Natural killer cell (primary cell): ENCODE data around the gene PGAP1. TPM values are rescaled to one million over a fixed set of nuclear protein-coding genes. Genes with fewer than 3 reads are reported as not detected.
A peak's percentile ranks its signal among the peaks of the same experiment; 100 is the strongest.

Experiments
- ATAC-seq, 3 donors: fragments of 150-1000 bp in 2 of 3; fragments of 200-7000 bp in 1 of 3; cut with Tn5 transposase; 1 replicate in 1 of 3; 2 replicates in 2 of 3; pipeline ENCODE4 v1.10.0; 2021; ENCODE audit warnings: mild to moderate bottlenecking in 2 of 3, moderate library complexity in 2 of 3
- DNase-seq, 2 donors: peaks; one replicate each; pipeline versions ENCODE4 v3.0.0 to v3.0.0-alpha.2; 2013 to 2021; ENCODE audit warnings: mixed read lengths in 1 of 2
- H3K27ac ChIP-seq: one replicate; pipeline ENCODE4 v1.5.1; 2013; ENCODE audit warnings: mild to moderate bottlenecking, low read length
- H3K27me3 ChIP-seq: one replicate; pipeline ENCODE4 v1.6.1; 2013; ENCODE audit warnings: low read length; ENCODE audit not compliant: control insufficient read depth, insufficient read depth
- H3K36me3 ChIP-seq: one replicate; pipeline ENCODE4 v1.6.1; 2013; ENCODE audit warnings: low read length; ENCODE audit not compliant: control insufficient read depth, insufficient read depth
- H3K4me1 ChIP-seq: one replicate; pipeline ENCODE4 v1.6.1; 2013; ENCODE audit warnings: low read length; ENCODE audit not compliant: control insufficient read depth, insufficient read depth
- H3K4me3 ChIP-seq: one replicate; pipeline ENCODE4 v1.5.1; 2013; ENCODE audit warnings: low read length
- H3K9me3 ChIP-seq: one replicate; pipeline ENCODE4 v1.6.1; 2013; ENCODE audit warnings: low read length; ENCODE audit not compliant: control insufficient read depth, insufficient read depth
- H3K27ac Mint-ChIP-seq, 2 donors: one replicate each; pipeline ENCODE4 v1.8.0; 2022; ENCODE audit warnings: mild to moderate bottlenecking in 2 of 2, mixed read lengths in 2 of 2, moderate library complexity in 1 of 2
- H3K27me3 Mint-ChIP-seq, 2 donors: one replicate each; pipeline ENCODE4 v1.8.0; 2022; ENCODE audit warnings: low read depth in 2 of 2, mixed read lengths in 2 of 2
- H3K36me3 Mint-ChIP-seq: one replicate; pipeline ENCODE4 v1.8.0; 2022; ENCODE audit warnings: mixed read lengths
- H3K4me1 Mint-ChIP-seq, 2 donors: one replicate each; pipeline ENCODE4 v1.8.0; 2022; ENCODE audit warnings: mixed read lengths in 2 of 2
- H3K4me3 Mint-ChIP-seq: one replicate; pipeline ENCODE4 v1.8.0; 2022; ENCODE audit warnings: mild to moderate bottlenecking, moderate library complexity, mixed read lengths
- H3K9me3 Mint-ChIP-seq, 2 donors: one replicate each; pipeline ENCODE4 v1.8.0; 2022; ENCODE audit warnings: mixed read lengths in 2 of 2
- CTCF ChIP-seq: fragments of 200-600 bp; IDR thresholded peaks from one replicate; pipeline ENCODE4 v1.8.0; 2022; ENCODE audit warnings: antibody characterized with exemption
- WGBS: methylation state at CpG from one replicate; pipeline ENCODE4 v1.1.7; 2013; ENCODE audit warnings: missing lambda C conversion rate; ENCODE audit not compliant: insufficient coverage; 5-methylcytosine and 5-hydroxymethylcytosine counted together
- intact Hi-C: fragments of 100-400 bp; cut with micrococcal nuclease; formaldehyde crosslinking; loops from one replicate; pipeline ENCODE4 v1.14.2; 2022
- total RNA-seq, 4 donors: library from RNA; stranded (reverse); fragments of 120-200 nt in 1 of 4; gene quantifications; one replicate each; pipeline versions ENCODE4 v1.2.3 to v1.2.4, GENCODE V29; 2013 to 2022

PGAP1 gene
- total RNA-seq, 3 donors from 2014 or later (not counting 1 experiment from before 2014, with no cell fraction given): 2.5 to 4.9 (median 3.3) TPM

GRCh38 chr2:196854629-196855028 is 71.9 kb downstream of the PGAP1 start:
- peaks cover 4 to 5% of the 10 kb centered on the region in 2 donors for H3K9me3 Mint-ChIP-seq
- no peaks in the 10 kb centered on the region for H3K4me1 ChIP-seq
- H3K4me1 Mint-ChIP-seq: no peaks in the 10 kb centered on the region
- H3K27me3 Mint-ChIP-seq: no peaks in the 10 kb centered on the region
- WGBS: 80% methylated on average over 1 of the region's 1 CpG
- H3K4me3 Mint-ChIP-seq: no peak overlapping the region
- DNase-seq (no peak), ATAC-seq (no peak)
- H3K9me3 ChIP-seq: no peaks in the 10 kb centered on the region
- no peaks in the 10 kb centered on the region for H3K36me3 ChIP-seq
- no peak overlapping the region for H3K27ac ChIP-seq
- no peak overlapping the region for H3K27ac Mint-ChIP-seq
- H3K36me3 Mint-ChIP-seq: peaks cover 16% of the 10 kb centered on the region
- H3K27me3 ChIP-seq: no peaks in the 10 kb centered on the region
- TF ChIP-seq CTCF: no peak
- H3K4me3 ChIP-seq: no peak overlapping the region
- intact Hi-C loops: no loop called here

DNA sequence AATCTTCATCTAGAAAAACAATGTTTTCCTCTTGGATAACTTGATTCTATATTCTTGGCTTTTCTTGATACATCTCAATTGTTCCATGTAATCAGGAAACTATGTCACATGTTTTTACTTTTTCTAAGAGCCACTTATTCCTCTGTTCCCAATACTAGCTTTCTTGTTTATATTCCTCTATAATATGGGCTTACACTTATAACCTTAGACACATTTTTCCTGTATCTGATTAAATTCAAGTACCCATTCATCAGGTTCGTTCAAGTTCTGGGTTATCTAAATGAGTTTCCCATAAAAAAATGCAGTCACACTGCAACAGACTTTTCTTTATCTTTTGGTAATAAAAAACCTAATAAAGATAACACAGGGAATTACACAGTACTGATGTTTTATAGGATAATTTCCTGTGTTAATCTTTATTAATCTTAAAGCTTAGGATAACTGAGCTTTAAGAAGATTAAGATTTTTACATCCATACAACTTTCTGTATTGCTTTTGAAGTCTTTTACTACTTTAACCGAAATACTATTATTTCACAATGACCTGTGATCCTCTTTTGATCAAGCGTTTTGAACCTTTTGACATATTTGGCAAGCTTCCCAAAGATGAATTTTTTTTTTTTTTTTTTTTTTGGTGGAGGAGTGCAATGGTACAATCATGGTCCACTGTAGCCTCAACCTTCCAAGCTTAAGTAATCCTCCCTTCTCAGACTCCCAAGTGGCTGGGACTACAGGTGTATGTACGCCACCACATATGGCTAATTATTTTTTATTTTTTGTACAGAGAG is 73.0 kb downstream of the PGAP1 start:
- no peaks in the 10 kb centered on the region for H3K36me3 ChIP-seq
- H3K4me3 ChIP-seq: no peak overlapping the region
- no peaks in the 10 kb centered on the region for H3K4me1 ChIP-seq
- Mint-ChIP-seq H3K27ac (no peak overlapping the region), H3K27me3 (no peaks in the 10 kb centered on the region), H3K36me3 (peaks cover 4% of the 10 kb centered on the region), H3K4me1 (no peaks in the 10 kb centered on the region), H3K4me3 (no peak overlapping the region), H3K9me3 (peaks cover 2% of the 10 kb centered on the region in 2 donors)
- intact Hi-C loops: no loop called here
- H3K27me3 ChIP-seq: no peaks in the 10 kb centered on the region
- TF ChIP-seq CTCF: no peak
- WGBS: 100% methylated on average over 1 of the region's 4 CpGs
- no peaks in the 10 kb centered on the region for H3K9me3 ChIP-seq
- no peak overlapping the region for H3K27ac ChIP-seq
- no peak for DNase-seq
- ATAC-seq: no peak

GRCh38 chr2:196851088-196851487 is 75.4 kb downstream of the PGAP1 start:
- no peaks in the 10 kb centered on the region for H3K27me3 Mint-ChIP-seq
- Histone ChIP-seq H3K9me3 (no peaks in the 10 kb centered on the region), H3K4me1 (no peaks in the 10 kb centered on the region), H3K4me3 (no peak overlapping the region), H3K27ac (no peak overlapping the region), H3K36me3 (no peaks in the 10 kb centered on the region), H3K27me3 (no peaks in the 10 kb centered on the region)
- WGBS: 54% methylated on average over 1 of the region's 1 CpG
- TF ChIP-seq CTCF: no peak
- H3K4me1 Mint-ChIP-seq: peaks cover 3 to 5% of the 10 kb centered on the region in 2 donors
- intact Hi-C loops: no loop called here
- H3K27ac Mint-ChIP-seq: no peak overlapping the region
- no peaks in the 10 kb centered on the region for H3K36me3 Mint-ChIP-seq
- H3K9me3 Mint-ChIP-seq: no peaks in the 10 kb centered on the region
- DNase-seq (no peak), ATAC-seq (peak in 1 of 3 donors; percentile 26)
- no peak overlapping the region for H3K4me3 Mint-ChIP-seq

GRCh38 chr2:196849895-196850294 is 76.6 kb downstream of the PGAP1 start:
- Mint-ChIP-seq H3K4me3 (no peak overlapping the region), H3K4me1 (peaks cover 12 to 14% of the 10 kb centered on the region in 2 donors), H3K36me3 (no peaks in the 10 kb centered on the region), H3K27me3 (no peaks in the 10 kb centered on the region), H3K9me3 (no peaks in the 10 kb centered on the region), H3K27ac (no peak overlapping the region)
- no peaks in the 10 kb centered on the region for H3K27me3 ChIP-seq
- no peak overlapping the region for H3K4me3 ChIP-seq
- no peak overlapping the region for H3K27ac ChIP-seq
- no peak for TF ChIP-seq CTCF
- H3K9me3 ChIP-seq: no peaks in the 10 kb centered on the region
- no peaks in the 10 kb centered on the region for H3K4me1 ChIP-seq
- DNase-seq: peak in 1 of 2 donors; percentile 6
- no peak for ATAC-seq
- intact Hi-C loops: no loop called here
- H3K36me3 ChIP-seq: no peaks in the 10 kb centered on the region
